Measurements from ENCODE around the gene WDR77. TPM values are rescaled to one million over a fixed set of nuclear protein-coding genes. Genes with fewer than 3 reads are reported as not detected.

The WDR77 gene
- total and polyA plus RNA-seq, 9 of the 15 experiments (the other 6 are each of a cell fraction or from before 2014, with no cell fraction given) = 20.6 to 160 (median 75.3) TPM

GRCh38 chr1:111481387-111482221 lies 32.5 kb upstream of the WDR77 start (continued):
- no peak for TF ChIP-seq ZNF445 (CRISPR knock-in tag; IDR thresholded peaks at IDR 0.05; ENCODE audit: low read depth)
- 0 out of 2 replicates have a peak, but pooled peaks have one; percentile 30 for TF ChIP-seq SMAD4 (CRISPR knock-in tag; conservative IDR thresholded peaks at IDR 0.05)
- TF ChIP-seq HDAC8 (tag; IDR thresholded peaks at IDR 0.05) = no peak
- TF ChIP-seq TRIM25 (IDR thresholded peaks at IDR 0.05; ENCODE audit: borderline replicate concordance) = no peak
- TF ChIP-seq CAMTA2 (CRISPR knock-in tag; conservative IDR thresholded peaks at IDR 0.05) = no peak
- no peak for TF ChIP-seq MYC (IDR thresholded peaks at IDR 0.05; ENCODE audit: low read depth, low read length)
- TF ChIP-seq MYC (CRISPR knock-in tag; IDR thresholded peaks at IDR 0.05; ENCODE audit: borderline replicate concordance, low read depth) = no peak
- TF ChIP-seq MYNN (IDR thresholded peaks at IDR 0.05) = no peak
- TF ChIP-seq MYNN (CRISPR knock-in tag; IDR thresholded peaks at IDR 0.05) = no peak
- no peak for TF ChIP-seq ESRRA (IDR thresholded peaks at IDR 0.05; ENCODE audit: borderline replicate concordance, low read depth)
- no peak for TF ChIP-seq L3MBTL2 (IDR thresholded peaks at IDR 0.05)
- peak; percentile 48; the same call in 1 of the 2 replicates for TF ChIP-seq SPI1 (IDR thresholded peaks at IDR 0.05; ENCODE audit: borderline replicate concordance, low read depth, low read length)
- TF ChIP-seq TCF3 (CRISPR knock-in tag; IDR thresholded peaks at IDR 0.05) = peak; percentile 30
- no peak for TF ChIP-seq POLR2AphosphoS2 (IDR thresholded peaks at IDR 0.05; ENCODE audit: low read length)
- TF ChIP-seq ZNF224 (CRISPR knock-in tag; IDR thresholded peaks at IDR 0.05) = no peak
- TF ChIP-seq CREB3 (tag; conservative IDR thresholded peaks at IDR 0.05; ENCODE audit: low read depth) = no peak
- TF ChIP-seq TFE3 (CRISPR knock-in tag; IDR thresholded peaks at IDR 0.05) = no peak
- TF ChIP-seq ZNF586 (CRISPR knock-in tag; conservative IDR thresholded peaks at IDR 0.05) = no peak
- no peak for TF ChIP-seq ZNF274 (IDR thresholded peaks at IDR 0.05; ENCODE audit: borderline replicate concordance, low read depth, low read length)
- no peak for TF ChIP-seq HNRNPK (IDR thresholded peaks at IDR 0.05; ENCODE audit: low read depth, low read length, poor library complexity, severe bottlenecking)
- TF ChIP-seq NKRF (IDR thresholded peaks at IDR 0.05; ENCODE audit: borderline replicate concordance) = no peak
- no peak for TF ChIP-seq CCNT2 (IDR thresholded peaks at IDR 0.05; ENCODE audit: borderline replicate concordance, extremely low read depth, insufficient read length, low read depth, low read length)
- no peak for TF ChIP-seq TARDBP (IDR thresholded peaks at IDR 0.05)
